Stimulated activated CD8-positive, alpha-beta memory T cell treated with anti-CD3 and anti-CD28 coated beads, Interleukin-4, amount 100 ng/mL, for 24 hours (primary cell): ENCODE data around the gene CNEP1R1.
"Not testable (repeated sequence)": the region's sequence is repeated elsewhere in the genome, so short reads cannot be mapped to it uniquely, and the experiment has no call there.

Experiments
- DNase-seq: peaks from one replicate; pipeline ENCODE4 v3.0.0-alpha.2; 2020; ENCODE audit warnings: low read depth

CNEP1R1 gene

GRCh38 chr16:50024684-50025536 lies at the start of gene CNEP1R1:
TSS of gene CNEP1R1 (plus strand) at chr16:50025225. CDS start at chr16:50025316, 91 bp downstream.
- DNase-seq, result peak; percentile 86

- DNase-seq, result no peak
These were observed 47.6 kb upstream of the CNEP1R1 start for GRCh38 chr16:49977427-49977826.

- no peak for DNase-seq
These were observed 46.3 kb upstream of the CNEP1R1 start for GRCh38 chr16:49978569-49979326.

- DNase-seq, result no peak
These were observed 44.9 kb upstream of the CNEP1R1 start for GRCh38 chr16:49980166-49980565.

GRCh38 chr16:49986351-49987124 lies 38.5 kb upstream of the CNEP1R1 start:
- no peak for DNase-seq

- no peak for DNase-seq
These were observed 37.6 kb upstream of the CNEP1R1 start for GRCh38 chr16:49987381-49987780.

- DNase-seq, result no peak
These were observed 32.2 kb upstream of the CNEP1R1 start for GRCh38 chr16:49992825-49993224.

GRCh38 chr16:49993579-49993978 lies 31.4 kb upstream of the CNEP1R1 start:
- DNase-seq, result no peak

GRCh38 chr16:49994006-49994405 lies 31.0 kb upstream of the CNEP1R1 start:
- no peak for DNase-seq

- DNase-seq, result no peak
These were observed 29.3 kb upstream of the CNEP1R1 start for GRCh38 chr16:49995720-49996119.

- DNase-seq, result no peak
These were observed 27.2 kb upstream of the CNEP1R1 start for GRCh38 chr16:49997721-49998251.

- no peak for DNase-seq
These were observed 26.0 kb upstream of the CNEP1R1 start for GRCh38 chr16:49998991-49999390.

GRCh38 chr16:50001144-50001543 lies 23.9 kb upstream of the CNEP1R1 start:
- no peak for DNase-seq

GRCh38 chr16:50002190-50002589 lies 22.8 kb upstream of the CNEP1R1 start:
- no peak for DNase-seq

GRCh38 chr16:50004239-50004638 lies 20.8 kb upstream of the CNEP1R1 start:
- no peak for DNase-seq

GRCh38 chr16:50006964-50007363 lies 18.1 kb upstream of the CNEP1R1 start:
- no peak for DNase-seq

GRCh38 chr16:50007744-50008143 lies 17.3 kb upstream of the CNEP1R1 start:
- no peak for DNase-seq

GRCh38 chr16:50010212-50010611 lies 14.8 kb upstream of the CNEP1R1 start:
- no peak for DNase-seq

- DNase-seq, result no peak
These were observed 13.3 kb upstream of the CNEP1R1 start for GRCh38 chr16:50011707-50012106.

- no peak for DNase-seq
These were observed 12.8 kb upstream of the CNEP1R1 start for GRCh38 chr16:50012182-50012581.

GRCh38 chr16:50014211-50014610 lies 10.8 kb upstream of the CNEP1R1 start:
- DNase-seq, result not testable (repeated sequence)

GRCh38 chr16:50015631-50016030 lies 9.4 kb upstream of the CNEP1R1 start:
- no peak for DNase-seq
